ENCODE results near the gene KBTBD2. TPM values are rescaled to one million over a fixed set of nuclear protein-coding genes. Genes with fewer than 3 reads are reported as not detected.
"Not testable (repeated sequence)": the region's sequence is repeated elsewhere in the genome, so short reads cannot be mapped to it uniquely, and the experiment has no call there.

Gene KBTBD2
- total and polyA plus RNA-seq, 7 donors: 14.1 to 39.7 (median 28.5) TPM

- H3K9me3 ChIP-seq: no peaks in the 10 kb centered on the region
- peaks cover 5 to 65% (median 9%) of the 10 kb centered on the region in 4 donors for H3K36me3 ChIP-seq
- no peak overlapping the region for H3K4me3 ChIP-seq
- TF ChIP-seq CTCF (IDR thresholded peaks at IDR 0.05): no peak
- no peak for TF ChIP-seq EP300 (IDR thresholded peaks at IDR 0.05)
- TF ChIP-seq POLR2A (IDR thresholded peaks at IDR 0.05): no peak
- no peak for TF ChIP-seq POLR2AphosphoS5 (IDR thresholded peaks at IDR 0.05)
- no peaks in the 10 kb centered on the region for H3K4me1 ChIP-seq
- intact Hi-C loops (cut with DNase I): no loop called here
- WGBS, 2 donors: 63 to 92% methylated on average over 2 of the region's 2 CpGs
- H3K27me3 ChIP-seq: no peaks in the 10 kb centered on the region
- no peak overlapping the region for H3K27ac ChIP-seq
- DNase-seq: no peak
Measured at GRCh38 chr7:32921896-32922295, 30.3 kb upstream of the KBTBD2 start.

GRCh38 chr7:32916994-32917393, 25.4 kb upstream of the KBTBD2 start:
- H3K27ac ChIP-seq; DNase-seq; H3K9me3 ChIP-seq; intact Hi-C loops (cut with DNase I); H3K27me3 ChIP-seq; H3K4me1 ChIP-seq; H3K4me3 ChIP-seq: not testable (repeated sequence)
- WGBS, 2 donors: 89 to 92% methylated on average over 5 to 6 of the region's 7 CpGs
- H3K36me3 ChIP-seq: peaks cover 5 to 79% (median 12%) of the 10 kb centered on the region in 4 donors

- TF ChIP-seq POLR2AphosphoS5 (IDR thresholded peaks at IDR 0.05) (no peak), CTCF (IDR thresholded peaks at IDR 0.05) (no peak), POLR2A (IDR thresholded peaks at IDR 0.05) (no peak), EP300 (IDR thresholded peaks at IDR 0.05) (no peak)
- Histone ChIP-seq H3K4me1 (no peaks in the 10 kb centered on the region), H3K27ac (no peak overlapping the region), H3K9me3 (no peaks in the 10 kb centered on the region), H3K4me3 (no peak overlapping the region), H3K27me3 (no peaks in the 10 kb centered on the region), H3K36me3 (peaks cover 5 to 69% (median 12%) of the 10 kb centered on the region in 4 donors)
- WGBS, 2 donors: 92% methylated on average over 3 of the region's 3 CpGs
- intact Hi-C loops (cut with DNase I): no loop called here
- DNase-seq: no peak
Measured at GRCh38 chr7:32916006-32916405, 24.4 kb upstream of the KBTBD2 start.

GRCh38 chr7:32915041-32915536, 23.5 kb upstream of the KBTBD2 start:
- Histone ChIP-seq H3K4me1 (no peaks in the 10 kb centered on the region), H3K27me3 (no peaks in the 10 kb centered on the region), H3K9me3 (no peaks in the 10 kb centered on the region), H3K36me3 (peaks cover 5 to 60% (median 10%) of the 10 kb centered on the region in 4 donors), H3K27ac (no peak overlapping the region), H3K4me3 (no peak overlapping the region)
- TF ChIP-seq POLR2A (IDR thresholded peaks at IDR 0.05): no peak
- TF ChIP-seq EP300 (IDR thresholded peaks at IDR 0.05): no peak
- TF ChIP-seq CTCF (IDR thresholded peaks at IDR 0.05): no peak
- TF ChIP-seq POLR2AphosphoS5 (IDR thresholded peaks at IDR 0.05): no peak
- no peak for DNase-seq
- WGBS, 2 donors: 94 to 97% methylated on average over 5 of the region's 5 CpGs
- intact Hi-C loops (cut with DNase I): no loop called here

GRCh38 chr7:32914184-32914583, 22.6 kb upstream of the KBTBD2 start:
- intact Hi-C loops (cut with DNase I): no loop called here
- WGBS, 2 donors: 72 to 95% methylated on average over 1 of the region's 1 CpG

More at GRCh38 chr7:32914184-32914583, 22.6 kb upstream of the KBTBD2 start:
- TF ChIP-seq POLR2A (IDR thresholded peaks at IDR 0.05) (no peak), CTCF (IDR thresholded peaks at IDR 0.05) (no peak), POLR2AphosphoS5 (IDR thresholded peaks at IDR 0.05) (no peak), EP300 (IDR thresholded peaks at IDR 0.05) (no peak)
- no peaks in the 10 kb centered on the region for H3K27me3 ChIP-seq
- no peak for DNase-seq
- H3K4me3 ChIP-seq: no peak overlapping the region
- no peaks in the 10 kb centered on the region for H3K4me1 ChIP-seq
- H3K9me3 ChIP-seq: no peaks in the 10 kb centered on the region
- H3K36me3 ChIP-seq: peaks cover 5 to 51% (median 10%) of the 10 kb centered on the region in 4 donors
- H3K27ac ChIP-seq: no peak overlapping the region

Measured in sigmoid colon (tissue), 7 donors.